HG03469 (cell line): ENCODE results near the gene SERPINI2.

Experiments used
- ATAC-seq: cut with Tn5 transposase; IDR thresholded peaks from one replicate; pipeline ENCODE4 v1.9.1; 2021; ENCODE audit warnings: mild to moderate bottlenecking, moderate library complexity, moderate number of reproducible peaks; ENCODE audit not compliant: unreplicated experiment

SERPINI2 gene, protein sequence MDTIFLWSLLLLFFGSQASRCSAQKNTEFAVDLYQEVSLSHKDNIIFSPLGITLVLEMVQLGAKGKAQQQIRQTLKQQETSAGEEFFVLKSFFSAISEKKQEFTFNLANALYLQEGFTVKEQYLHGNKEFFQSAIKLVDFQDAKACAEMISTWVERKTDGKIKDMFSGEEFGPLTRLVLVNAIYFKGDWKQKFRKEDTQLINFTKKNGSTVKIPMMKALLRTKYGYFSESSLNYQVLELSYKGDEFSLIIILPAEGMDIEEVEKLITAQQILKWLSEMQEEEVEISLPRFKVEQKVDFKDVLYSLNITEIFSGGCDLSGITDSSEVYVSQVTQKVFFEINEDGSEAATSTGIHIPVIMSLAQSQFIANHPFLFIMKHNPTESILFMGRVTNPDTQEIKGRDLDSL

DNA sequence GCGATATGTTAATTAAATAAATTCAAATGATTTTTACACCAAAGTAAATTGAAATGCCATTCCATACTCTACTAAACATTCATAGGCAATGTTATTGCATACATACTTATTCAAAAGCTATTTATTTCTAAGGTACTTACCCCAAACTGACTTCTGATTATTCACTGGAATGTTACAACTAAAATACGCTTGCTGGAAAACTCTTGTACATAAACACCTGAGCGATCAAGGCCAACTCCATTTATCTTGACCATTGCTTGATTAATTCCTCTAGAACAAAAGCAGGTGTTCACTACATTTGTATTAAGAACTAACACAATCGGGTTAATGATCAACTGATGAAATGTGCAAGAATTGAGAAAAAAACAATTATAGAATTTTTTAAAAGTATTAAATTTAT lies at the start of gene SERPINI2:
SERPINI2 (minus strand) TSS at position 180 of the 400 bp plus-strand sequence. CDS start 2,208 bp downstream, outside the sequence.
- ATAC-seq = no peak

DNA sequence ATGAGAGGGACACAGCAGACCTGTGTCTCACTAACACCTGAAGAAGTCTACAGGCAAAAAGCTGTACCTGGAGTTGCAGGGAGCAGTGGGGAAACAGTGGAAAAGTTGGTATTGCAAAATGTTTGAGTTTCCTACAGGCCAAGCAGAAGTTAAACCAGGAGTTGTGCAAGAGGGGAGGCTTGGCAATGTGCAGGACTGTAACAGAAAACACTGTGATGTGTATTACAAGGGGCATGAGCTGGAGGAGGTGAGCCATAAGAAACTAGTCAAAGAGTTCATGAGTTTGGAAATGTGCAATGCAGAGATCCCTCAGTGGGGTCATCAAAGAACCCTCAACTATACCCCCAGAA lies 47.1 kb upstream of the SERPINI2 start:
- no peak for ATAC-seq

DNA sequence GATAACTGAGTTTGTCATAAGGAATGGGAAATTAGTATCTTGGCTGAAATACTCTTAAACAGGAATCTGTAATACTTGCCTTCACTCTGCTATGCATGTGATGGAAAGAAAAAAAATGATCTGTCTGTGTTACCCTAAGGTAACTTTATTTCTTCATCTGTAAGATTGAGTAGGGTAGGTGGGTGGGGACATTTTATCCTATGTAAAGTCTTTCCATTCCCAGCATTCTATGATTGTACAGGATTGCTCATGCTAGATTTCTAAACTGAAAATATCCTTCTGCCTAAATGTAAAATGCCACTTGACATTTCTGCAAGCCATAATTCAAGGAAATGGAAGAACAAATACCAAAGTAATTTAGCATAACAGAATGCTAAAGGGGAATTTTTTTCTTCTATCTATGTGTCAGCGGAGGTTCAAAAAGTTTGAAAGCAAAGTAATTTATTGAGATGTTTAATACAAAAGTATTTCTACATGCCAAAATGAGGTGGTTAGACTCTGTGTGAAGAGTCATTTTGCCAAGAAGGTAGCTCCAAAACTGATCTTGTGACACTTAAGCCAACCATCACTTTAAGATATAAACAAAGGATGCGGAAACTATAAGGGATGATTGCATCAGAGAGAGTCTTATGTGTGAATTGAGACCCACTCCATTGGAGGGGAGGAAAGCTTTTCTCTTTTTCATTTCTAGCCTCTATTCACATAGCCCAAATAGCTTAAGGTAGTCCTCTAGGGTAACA lies 46.6 kb upstream of the SERPINI2 start:
- ATAC-seq = no peak

DNA sequence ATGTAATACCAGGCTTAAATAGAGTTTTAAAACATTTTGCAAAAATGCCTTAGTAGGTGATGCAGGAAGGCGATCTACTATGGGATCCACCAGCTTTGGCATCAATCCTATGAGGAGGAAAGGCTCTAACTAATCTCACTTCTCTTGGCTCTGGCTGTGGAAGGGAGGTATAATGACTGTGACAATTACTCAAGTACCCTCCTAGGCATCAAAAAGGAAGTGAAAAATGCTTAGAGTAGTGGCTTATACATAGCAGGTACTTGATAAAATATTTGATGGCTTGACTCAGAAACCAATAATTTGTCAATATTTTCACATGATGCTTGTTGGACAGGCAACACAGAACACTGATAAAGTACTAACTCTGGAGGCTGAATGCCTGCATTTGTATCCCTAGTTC lies 34.1 kb upstream of the SERPINI2 start:
- no peak for ATAC-seq

DNA sequence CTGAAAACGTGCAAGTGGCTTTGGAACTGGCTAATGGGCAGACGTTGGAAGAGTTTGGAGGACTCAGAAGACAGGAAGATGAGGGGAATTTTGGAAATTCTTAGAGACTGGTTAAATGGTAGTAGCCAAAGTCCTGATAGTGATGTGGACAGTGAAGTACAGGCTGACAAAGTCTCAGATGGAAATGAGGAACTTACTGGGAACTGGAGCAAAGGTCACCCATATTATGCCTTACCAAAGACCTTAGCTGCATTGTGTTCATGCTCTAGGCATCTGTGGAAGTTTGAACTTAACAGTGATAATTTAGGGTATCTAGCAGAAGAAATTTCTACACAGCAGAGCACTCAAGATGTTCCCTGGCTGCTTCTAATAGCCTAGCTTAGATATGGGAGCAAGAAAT lies 28.6 kb upstream of the SERPINI2 start:
- no peak for ATAC-seq

DNA sequence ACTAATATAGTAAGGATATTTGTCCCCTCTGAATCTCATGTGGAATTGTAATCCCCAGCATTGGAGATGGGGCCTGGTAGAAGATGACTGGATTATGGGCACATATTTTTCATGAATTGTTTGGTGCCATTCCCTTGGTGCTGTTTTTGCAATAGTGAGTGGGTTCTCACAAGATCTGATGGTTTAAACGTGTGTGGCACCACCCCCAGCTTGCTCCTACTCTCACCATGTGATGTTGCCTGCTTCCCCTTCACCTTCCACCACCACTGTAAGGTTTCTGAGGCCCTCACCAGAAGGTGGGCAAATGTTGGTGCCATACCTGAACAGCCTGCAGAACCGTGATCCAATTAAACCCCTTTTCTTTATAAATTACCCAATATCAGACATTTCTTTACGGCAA lies 28.1 kb upstream of the SERPINI2 start:
- ATAC-seq = no peak

DNA sequence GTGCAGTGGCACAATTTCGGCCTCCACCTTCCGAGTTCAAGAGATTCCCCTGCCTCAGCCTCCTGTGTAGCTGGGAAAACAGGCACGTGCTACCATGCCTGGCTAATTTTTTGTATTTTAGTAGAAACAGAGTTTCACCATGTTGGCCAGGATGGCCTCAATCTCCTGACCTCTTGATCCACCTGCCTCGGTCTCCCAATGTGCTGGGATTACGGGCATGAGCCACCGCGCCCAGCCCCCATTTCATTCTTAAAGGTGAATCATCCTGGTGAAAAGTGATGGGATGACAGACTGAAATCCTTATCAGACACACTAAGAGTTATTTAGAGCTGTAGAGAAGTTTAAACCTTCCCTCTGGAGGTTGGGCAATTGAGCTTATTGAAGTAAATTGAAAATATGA lies 24.1 kb upstream of the SERPINI2 start:
- no peak for ATAC-seq

DNA sequence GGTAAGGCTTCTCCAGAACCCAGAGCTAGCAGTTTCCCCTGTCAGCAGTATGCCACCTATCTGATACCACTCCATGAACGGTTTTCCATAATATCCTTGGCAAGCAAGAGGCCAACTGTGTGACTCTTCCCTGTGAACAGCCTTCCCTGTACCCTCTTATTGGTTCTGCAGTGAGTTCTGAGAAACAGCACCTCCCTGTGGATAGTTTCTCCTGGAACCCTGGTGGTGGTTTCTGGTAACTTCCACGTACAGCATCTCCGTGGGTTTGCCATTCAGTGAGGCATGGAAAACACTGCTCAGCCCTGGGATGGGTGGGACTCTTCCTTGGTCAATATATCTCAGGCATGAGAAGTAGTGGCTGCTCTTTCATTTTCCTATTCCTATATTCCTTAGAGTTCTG lies 19.4 kb upstream of the SERPINI2 start:
- ATAC-seq = no peak

DNA sequence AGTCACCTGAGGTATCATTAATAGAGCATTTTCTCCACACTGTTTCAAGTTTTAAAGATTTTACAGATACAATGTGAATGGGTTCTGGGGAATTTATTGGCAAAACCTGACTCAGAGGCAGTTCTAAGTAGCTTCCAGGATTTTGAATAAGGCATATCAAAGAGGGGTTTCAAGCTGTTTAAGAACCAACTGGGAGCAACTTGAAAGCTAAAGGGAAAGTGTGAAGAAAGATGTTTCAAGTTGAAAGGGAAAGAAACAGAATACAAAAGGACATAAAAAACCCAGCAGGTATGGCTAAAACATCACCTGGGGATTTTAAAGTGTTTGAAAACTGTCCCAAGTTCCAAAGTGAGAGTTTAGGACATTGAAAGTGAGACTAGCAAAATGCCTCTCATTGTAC lies 17.8 kb upstream of the SERPINI2 start:
- ATAC-seq = no peak

DNA sequence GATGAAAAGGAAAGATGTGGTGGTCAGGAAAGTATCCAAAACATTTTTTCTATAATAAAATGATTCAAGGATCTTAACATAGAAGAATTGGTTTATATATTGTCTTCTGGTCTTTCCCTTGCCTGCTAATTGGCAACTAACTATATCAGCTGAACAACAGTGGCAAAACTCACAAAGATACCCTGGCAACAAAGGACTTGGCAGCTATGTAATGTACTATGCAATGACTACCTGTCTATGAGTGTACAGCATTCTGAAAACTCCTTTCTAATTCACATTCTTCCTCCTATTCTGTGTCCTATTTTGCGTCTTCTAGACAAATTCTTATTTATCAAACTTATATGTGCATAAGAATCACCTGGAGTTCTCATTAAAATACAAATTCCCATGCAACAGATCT lies 15.7 kb upstream of the SERPINI2 start:
- ATAC-seq = no peak

DNA sequence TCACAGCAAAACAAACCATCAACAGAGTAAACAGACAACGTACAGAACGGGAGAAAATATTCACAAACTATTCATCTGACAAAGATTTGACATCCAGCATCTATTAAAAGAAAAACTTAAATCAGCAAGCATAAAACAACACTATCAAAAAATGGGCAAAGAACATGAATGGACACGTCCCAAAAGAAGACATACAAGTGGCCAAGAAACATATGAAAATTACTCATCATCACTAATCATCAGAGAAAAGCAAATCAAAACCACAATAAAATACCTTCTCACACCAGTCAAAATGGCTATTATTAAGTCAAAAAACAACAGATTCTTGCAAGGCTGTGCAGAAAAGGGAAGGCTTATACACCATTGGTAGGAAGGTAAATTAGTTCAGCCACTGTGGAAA lies 13.7 kb upstream of the SERPINI2 start:
- ATAC-seq = no peak

DNA sequence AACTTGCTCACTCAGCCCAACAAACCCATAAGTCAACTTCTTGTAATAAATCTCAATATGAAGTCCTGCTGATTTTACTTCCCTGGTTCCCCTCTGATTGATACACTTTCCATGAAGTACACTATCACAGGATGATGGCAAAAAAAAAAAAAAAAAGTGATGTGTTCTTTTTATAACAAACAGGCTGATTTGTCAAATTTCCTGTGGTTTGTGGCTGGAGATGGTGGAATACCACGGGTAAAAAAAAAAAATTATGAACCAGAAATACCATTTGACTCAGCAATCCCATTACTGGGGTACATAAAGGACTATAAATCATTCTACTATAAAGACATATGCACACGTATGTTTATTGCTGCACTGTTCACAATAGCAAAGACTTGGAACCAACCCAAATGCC lies 10.7 kb upstream of the SERPINI2 start:
- ATAC-seq = no peak

DNA sequence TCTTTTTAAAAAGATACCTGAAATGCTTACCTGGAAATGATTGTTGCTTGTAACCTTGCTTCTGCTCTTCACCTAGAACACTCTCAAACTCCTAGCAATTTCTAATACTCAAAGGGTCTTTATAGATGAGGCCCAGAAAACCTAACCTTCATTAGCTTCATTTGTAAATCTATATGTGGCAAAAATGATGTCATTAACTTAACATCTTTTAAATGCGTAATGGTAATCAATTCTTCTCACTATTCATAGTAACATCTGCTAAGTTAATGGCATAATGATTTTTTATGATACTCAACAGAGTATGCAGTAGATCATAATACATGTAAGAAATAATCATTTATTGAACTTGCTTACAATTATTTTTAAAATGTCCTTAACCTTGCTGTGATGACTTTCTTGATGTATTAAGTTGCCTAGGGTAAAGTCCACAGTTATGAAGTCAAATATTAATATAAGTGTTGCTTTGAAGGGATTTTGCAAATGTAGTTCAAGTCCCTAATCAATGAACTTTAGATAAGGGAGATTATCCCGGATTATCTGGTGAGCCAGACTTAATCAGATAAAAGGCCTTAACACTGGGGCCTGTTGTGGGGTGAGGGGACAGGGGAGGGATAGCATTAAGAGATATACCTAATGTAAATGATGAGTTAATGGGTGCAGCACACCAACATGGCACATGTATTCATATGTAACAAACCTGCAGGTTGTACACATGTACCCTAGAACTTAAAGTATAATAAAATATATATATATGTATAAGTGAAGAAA lies 10.1 kb upstream of the SERPINI2 start:
- no peak for ATAC-seq

DNA sequence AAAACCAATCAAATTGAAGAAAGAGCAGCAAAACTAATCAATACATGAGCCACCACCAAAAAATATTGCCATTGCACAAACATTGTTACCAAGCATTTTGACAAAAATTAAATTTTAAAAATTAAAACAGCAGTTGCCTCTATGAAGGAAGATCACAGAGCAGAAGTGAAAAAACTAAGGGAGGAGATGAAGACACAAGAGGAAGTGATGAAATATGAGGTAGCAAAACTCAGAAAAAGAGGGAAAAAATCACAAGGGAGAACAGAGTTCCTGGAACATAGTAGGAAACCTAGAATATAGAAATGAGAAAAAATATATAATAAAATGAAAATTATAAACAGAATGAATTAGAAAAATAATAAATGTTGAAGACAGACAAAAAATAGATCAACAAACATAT lies 7.3 kb upstream of the SERPINI2 start:
- no peak for ATAC-seq

DNA sequence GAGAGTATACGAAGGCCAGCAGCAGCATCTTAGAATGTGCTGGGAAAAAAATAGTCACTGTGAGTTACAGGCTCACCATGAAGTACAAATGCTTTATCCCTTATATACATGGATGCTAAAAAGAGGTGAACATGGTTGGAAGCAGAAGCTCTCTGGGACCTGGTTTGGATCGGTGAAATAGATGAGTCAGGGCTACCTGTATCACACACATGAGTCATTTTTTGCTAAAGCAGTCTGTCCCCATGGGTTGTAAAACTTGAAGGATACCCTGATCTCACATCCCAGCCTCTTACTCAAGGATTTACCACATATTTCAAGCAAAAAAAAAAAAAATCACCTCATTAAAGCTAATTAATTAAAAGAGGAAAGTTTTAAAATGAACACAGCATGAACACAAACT lies 6.9 kb upstream of the SERPINI2 start:
- no peak for ATAC-seq

DNA sequence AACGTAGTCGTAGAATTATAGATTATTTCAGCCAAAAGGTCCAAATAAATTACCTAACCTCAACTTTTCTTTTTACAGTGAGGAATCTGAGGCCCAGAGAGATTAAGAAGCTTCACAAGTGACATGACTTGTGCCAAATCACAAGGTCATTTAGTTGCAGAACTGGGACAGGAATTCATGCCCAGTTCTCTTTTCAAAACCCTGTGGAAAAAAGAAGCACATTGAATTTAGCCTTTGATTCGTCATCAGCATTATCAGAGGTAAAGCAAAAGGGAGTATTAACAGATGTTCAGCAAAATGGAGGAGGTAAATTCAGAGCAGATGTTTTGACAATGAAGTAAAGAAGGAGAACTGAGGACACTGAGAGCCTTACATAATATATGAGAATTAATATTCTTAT lies 4.5 kb downstream of the SERPINI2 start:
- no peak for ATAC-seq

DNA sequence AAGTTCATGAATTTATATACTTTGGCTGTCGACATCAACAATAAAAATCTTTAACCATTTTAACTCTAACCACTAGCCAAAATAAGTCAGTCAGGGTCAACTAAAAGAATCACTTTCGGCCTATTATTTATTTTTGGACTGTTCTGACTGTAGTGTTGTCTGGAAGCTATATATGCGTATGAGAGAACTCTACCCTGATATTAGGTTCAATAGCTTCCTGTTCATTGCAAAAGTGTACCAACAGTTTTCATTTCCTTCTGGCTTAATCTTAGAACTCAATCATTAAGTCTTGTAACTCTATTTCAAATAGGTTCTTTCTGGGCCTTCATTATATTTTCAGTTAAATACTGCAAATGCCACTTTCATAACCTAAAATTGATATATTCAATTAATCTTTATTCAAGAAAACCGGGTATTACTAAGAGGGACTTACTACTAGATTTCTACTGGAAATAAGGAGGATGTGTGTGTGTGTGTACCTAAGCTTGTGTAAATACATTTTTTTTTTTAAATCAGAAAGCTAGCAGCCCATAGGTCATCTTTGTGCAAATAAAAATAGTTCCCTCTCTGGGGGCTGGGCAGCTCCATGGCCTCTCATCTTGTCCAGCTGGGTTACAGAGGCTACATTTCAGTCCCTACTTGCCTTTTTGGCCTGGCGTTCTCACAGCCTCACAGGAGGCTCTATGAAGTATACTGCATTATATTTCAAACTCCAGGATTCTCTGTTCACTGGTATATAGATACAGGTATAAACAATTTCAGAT lies 5.8 kb downstream of the SERPINI2 start:
- no peak for ATAC-seq

DNA sequence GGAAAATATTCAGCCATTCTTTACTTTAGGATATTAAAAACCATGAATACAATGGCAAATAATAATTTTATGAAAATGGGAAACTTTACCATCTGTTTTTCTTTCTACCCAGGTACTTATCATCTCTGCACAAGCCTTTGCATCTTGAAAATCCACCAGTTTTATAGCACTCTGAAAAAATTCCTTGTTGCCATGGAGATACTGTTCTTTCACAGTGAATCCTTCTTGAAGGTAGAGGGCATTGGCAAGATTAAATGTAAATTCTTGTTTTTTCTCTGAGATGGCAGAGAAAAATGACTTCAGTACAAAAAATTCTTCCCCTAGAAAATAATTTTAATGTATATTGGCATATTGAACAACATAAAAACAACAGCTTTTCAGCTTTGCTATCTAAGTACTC lies 6.9 kb downstream of the SERPINI2 start:
- no peak for ATAC-seq

DNA sequence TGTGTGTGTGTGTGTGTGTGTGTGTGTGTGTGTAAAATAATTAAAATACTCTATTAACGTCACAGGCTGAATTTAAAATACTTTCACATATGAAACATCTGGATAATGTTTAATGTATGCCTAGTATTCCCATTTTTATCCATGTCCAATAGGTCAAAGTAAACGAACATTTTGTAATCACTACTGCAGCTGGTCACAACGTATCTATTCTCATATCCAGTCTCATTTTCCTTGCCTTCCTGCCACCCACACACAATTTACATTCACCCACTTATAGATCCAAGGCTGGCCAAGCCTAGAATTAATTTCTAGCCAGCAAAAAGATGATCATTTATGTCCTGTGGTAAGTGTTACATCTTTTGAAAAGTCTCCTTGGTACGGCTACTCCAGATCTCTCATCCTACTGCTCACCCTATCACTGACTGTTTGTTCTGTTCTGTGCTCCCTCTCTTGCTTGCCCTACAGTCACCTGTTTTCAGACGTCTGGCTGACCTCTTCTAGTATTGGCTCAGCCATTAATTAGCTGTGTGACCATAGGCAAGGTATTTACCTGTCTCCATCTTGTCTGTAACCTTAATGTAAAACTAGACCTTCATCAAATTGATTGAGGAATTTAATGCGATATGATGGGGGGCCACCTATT lies 17.6 kb downstream of the SERPINI2 start:
- ATAC-seq = no peak

DNA sequence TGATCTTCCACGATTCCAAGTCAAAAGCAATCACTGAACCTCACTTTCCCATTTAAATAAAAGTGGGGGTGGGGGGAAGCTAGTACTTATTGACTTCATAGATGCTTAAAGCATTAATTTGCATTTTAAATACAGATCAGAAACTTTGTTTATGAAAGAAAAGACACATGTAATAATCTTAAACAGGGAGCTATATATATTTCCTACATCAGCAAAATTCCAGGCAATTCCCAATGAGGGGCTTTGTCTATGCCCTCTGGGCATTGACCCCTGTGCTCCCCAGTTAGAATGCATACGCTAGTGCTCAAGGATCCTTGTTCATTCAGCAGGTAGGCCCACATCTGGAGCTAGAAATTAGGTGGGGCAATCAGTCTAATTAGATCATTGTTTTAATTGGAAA lies 20.0 kb downstream of the SERPINI2 start:
- no peak for ATAC-seq

DNA sequence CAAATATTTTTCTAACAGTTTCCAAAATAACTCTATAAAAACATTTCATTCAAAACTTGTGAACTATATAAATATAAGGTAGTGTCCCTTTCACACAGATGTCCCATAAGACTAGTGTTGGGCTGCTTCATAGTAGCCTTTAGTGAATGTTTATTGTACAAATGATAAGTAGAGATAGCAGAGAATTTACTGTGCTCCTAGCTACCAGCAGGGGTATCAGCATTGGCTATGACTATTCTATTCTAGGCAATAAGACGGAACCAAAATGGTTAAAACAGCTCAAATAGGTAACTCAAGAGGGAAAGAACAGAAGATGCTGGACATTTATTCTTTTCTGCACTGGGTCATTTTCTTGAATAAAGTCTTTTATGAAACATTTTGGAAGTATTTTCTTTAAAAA lies 22.6 kb downstream of the SERPINI2 start:
- no peak for ATAC-seq
